SK-MEL-5 (cell line): Measurements from ENCODE around the gene TBC1D2B. TPM values are rescaled to one million over a fixed set of nuclear protein-coding genes. Genes with fewer than 3 reads are reported as not detected.

Experiments used
- DNase-seq: peaks from one replicate; pipeline ENCODE4 v3.0.0-alpha.2; 2016; ENCODE audit warnings: low read depth, low spot score
- in situ Hi-C: cut with HindIII; loops from 2 replicates; pipeline ENCODE4 v1.10.0; 2016; ENCODE audit warnings: low sequenced_read_pairs, high pct_unique_total_duplicates, low pct_unique_long_range_greater_than_20kb
- total RNA-seq: library from RNA; depleted of rRNA; stranded (reverse); fragments of >200 nt; shearing (Covaris generic); gene quantifications from 2 replicates; pipeline ENCODE4 v1.2.3, GENCODE V29; 2014

The TBC1D2B gene
- total RNA-seq, 1 experiment from 2014 or later, result 16.8 TPM

DNA sequence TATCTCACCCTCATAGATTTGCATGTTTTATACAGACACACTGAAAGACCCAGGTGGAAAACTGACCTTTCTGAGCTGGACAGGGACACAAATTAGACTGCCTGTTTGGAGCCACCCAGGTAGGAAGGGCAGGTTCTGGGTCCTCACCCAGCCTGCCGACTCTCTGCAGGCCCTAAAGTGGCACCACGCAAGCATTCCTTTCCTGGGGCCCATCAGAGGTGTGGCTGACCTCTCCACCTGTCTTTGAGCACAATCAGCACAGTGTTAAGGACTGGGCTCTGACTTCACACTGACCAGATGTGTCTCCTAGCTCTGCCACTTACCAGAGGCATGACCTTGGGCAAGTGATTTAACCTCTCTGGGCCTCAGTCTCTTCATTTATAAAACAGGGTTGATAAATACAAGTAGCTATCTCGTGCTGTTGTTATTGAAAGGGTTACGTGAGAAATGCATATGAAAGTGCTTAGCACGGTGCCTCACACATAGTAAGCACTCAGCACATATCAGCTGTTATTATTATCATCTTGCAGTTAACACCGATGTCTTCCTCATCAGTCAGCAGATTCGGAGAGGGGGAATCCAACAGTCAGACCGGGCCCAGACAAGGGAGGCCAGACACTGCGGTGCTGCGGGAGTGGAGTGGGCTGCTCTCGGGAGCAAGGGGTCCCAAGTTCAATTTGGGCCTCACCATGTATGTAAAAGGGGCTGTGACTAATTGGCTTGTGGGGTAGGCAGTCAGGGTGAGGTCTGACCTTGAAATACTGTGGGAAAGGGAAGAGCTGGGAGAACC is 2.0 kb upstream of the TBC1D2B start:
- in situ Hi-C loops, result no loop called here
- DNase-seq, result no peak

GRCh38 chr15:78077871-78078210 is 330 bp upstream of the TBC1D2B start:
- DNase-seq, result no peak
- in situ Hi-C loops, result no loop called here

- no peak for DNase-seq
- in situ Hi-C loops, result no loop called here
These were observed 1.1 kb downstream of the TBC1D2B start for GRCh38 chr15:78076231-78077052.

DNA sequence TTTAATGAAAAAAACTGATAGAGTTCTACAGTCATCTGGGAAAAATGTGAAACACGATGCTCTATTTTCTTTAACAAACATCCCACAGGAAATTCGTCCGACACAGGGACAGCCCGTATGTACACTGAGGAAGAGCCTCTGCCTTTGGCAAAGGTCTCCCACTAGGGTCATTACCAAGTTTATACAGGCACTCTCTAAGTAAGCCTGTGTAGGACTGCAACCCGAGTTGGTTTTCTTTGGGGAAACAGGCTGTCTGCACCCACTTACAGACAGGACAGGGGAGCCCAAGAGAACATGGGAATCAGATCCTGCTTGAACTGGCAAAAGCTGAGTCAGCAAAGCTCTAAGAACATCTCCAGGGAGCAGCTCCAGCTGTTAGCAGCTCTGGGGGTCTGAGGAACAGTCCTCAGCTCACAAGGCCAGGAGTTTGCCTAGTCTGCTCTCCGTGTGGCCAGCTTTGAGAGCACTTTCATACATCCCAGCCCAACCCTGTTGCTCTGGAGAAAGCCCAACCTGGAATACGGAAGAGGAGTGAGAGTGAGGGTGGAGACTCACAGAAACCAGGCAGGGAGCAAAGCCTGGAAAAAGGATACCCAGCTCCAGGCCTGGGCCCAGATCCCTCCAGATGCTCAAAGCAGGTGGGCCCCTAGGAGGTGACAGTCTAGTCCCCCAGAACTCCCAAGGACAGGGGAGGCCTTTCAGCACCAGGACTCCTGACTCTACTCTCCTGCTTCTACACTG is 1.9 kb downstream of the TBC1D2B start:
- DNase-seq, result peak; percentile 41
- in situ Hi-C loops, result no loop called here

GRCh38 chr15:78073046-78073787 is 4.3 kb downstream of the TBC1D2B start:
- no peak for DNase-seq
- in situ Hi-C loops, result no loop called here

DNA sequence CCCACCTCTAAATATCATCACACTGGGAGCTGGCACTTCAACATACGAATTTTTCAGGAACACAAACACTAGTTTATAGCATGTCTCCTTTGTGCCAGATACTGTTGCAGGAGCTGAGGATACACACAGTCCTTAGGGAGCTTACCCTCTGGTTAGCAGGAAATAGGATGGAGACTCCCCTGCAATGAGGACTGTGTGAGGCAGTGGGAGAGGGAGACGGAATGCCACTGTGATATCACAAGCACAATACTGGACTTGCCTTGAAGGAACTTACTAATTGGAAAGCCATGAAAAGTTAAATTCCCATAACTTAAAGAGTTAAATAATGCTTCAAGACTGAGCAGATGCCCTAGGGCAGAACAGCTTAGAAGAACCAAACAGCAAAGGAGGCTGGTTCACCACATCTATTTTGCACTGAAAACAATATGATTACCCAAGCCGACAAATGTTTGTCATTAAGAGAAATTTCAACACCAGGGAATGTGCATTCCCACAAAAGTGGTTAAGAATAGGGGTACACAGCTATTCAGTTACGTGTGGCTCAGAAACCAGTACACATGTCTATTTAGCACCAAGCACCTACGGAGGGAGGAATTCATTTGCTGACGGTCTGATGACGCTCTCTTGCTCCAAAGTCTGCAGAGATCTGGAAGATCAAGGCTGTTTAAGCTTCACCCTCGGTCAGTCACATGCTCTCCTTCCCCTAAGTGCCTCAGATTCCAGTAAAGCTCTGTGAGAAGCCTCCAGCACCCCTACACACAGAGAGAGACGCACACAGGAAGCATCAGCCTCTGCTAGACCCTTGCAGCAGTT is 5.2 kb downstream of the TBC1D2B start:
- in situ Hi-C loops, result no loop called here
- peak; percentile 86 for DNase-seq

DNA sequence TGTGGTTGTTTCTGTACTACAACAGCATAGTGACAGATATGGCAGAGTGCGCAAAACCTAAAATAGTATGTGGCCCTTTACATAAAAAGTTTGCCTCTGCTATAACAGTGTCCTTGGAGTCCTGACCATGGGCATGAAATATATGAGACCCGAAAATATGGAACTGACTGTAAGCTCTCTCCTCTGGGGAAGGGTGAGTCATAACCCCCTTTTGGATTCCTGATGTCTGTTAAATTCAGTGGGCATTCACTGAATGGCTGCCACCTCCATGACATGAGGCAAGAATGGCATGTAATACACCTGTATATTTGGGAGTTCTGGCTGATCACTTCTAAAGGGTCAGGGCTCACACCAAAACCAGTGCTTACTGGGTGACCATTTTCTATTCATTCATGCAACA is 6.1 kb downstream of the TBC1D2B start:
- in situ Hi-C loops, result no loop called here

DNA sequence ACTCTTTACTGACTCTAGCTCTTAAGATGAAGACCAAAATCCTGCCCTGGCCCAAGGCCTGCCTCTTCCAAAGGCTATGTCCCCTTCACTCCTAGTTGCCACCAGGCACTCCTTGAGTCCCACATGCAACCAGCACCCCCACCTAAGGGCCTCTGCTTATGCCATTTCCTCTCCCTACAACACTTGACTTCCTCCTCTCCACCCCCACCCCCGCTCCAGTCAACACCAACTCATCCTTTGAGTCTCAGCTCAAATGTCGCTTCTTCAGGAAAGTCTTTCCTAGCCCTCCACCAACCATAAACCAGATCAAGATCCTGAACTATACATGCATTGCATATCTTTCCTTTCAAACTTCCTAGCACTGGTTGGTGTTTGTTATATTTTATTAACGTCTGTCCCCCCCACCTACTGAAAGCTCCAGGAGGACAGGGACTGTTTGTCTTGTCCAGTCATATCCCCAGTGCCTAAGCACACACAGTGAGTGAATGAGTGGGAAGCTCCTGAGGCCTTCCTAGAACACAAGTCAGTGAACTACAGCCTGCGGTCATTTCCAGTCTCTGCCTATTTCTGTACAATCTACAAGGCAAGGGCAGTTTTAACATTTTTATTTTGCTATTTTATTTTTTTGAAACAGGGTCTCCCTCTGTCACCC is 7.3 kb downstream of the TBC1D2B start:
- DNase-seq, result no peak
- in situ Hi-C loops, result no loop called here

More for the DNA sequence above, 6.1 kb downstream of the TBC1D2B start:
- no peak for DNase-seq

DNA sequence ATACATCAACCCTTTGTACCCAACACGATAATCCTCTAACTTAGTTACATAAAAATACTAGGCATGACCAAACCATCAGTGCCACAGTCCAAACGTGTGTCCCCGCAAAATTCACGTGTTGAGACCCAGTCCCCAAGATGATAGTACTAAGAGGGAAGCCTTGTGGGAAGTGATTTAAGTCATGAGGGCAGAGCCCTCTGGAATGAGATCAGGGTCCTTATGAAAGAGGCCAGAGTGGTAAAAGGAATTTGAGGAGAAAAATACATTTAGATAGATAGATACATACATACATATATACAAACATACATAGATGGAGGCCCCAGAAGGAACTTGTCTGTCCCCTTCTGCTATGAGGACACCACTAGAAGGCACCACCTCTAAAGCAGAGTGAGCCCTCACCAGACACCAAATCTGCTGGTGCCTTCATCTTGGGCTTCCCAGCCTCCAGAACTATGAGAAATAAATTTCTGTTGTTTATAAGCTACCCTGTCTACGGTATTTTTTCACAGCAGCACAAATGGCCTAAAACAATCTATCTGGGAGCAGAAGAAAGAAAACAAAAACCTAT is 8.0 kb downstream of the TBC1D2B start:
- DNase-seq, result no peak

DNA sequence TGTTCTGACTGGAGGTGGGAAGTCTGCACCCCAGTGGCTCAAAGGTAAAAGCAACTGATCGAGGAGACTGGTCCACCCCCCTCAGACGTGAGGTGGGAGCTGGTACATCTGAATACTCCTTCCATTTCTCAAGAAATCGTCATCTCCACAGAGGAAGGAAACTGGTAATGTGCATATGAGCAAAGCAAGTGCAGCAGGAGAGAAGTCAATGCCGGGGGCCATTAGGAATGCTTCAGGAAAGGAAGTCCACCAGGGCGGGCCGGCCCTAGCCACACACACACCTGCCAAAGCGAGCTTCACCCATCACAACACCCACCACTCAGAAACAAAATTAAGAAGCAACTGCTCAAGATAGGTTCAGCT is 8.5 kb downstream of the TBC1D2B start:
- in situ Hi-C loops, result no loop called here
- no peak for DNase-seq

More for the DNA sequence above, 8.0 kb downstream of the TBC1D2B start:
- in situ Hi-C loops, result no loop called here

DNA sequence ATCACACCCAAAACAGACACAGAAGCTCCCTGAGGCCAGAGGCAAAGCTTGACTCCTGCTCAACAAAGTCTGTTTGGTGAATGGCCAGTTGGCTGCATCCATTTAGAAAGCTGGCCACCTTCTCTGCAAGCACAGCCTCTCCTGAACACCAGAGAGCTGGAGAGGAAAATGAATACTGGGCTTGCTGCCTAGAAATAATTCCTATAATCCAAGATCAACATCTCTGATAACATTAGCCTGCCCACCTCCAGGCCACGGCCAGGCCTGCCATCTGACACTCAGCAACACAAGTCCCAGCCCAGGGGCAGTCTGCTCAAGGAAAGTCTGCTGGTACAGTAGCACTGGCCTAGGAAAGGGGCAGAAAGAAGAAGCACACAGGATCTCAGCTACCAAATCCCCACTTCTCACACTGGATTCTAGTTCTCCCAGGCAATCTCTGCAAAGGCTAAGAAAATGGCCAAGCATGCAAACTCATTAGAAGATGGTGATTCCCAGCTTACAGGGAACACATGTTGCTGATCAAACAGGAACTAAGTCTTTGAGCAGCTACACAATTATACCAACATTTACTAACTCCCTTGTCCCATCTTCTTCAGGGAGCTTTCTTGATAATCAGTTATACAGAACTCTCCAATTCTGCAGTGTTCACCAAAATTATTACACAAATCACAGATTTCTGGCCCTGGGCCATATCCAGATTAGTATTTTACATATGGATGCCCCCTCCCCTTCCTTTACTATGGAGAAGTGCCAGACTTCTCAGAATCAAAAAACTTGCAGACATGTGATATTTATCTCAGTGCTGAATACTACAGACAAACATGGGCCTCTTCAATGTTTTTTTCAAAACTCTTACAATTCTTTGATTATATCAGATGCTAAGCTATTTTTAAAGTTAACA is 9.9 kb downstream of the TBC1D2B start:
- no peak for DNase-seq
- in situ Hi-C loops, result no loop called here

GRCh38 chr15:78065973-78066946 is 11.3 kb downstream of the TBC1D2B start:
- in situ Hi-C loops, result no loop called here
- no peak for DNase-seq

DNA sequence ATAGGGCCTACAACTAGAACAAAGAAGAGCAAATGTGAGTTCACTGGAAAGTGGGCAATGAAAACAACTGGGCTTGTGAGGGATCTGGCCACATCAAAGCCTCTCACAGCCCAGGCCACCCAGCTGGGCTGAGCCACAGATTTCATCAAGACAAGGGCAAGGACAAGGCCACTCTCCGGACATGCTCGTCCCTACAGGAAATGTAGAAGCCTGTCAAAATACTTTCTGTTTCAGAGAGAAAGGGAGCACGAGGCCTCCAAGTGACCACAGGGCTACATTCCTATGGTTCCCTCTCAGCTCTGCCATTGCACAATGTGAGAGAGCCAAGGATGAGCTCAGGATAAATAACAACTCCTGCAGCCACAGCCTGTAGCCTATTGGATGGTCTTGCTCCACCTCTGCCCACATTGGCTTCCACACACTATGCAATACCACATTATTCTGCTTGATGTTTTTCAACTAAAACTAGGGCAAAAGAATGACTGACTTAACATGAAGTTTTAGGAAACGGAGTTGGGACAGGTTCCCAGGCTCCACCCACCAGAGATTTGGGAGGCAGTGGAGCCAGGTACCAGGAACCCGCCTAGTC is 12.1 kb downstream of the TBC1D2B start:
- in situ Hi-C loops, result no loop called here
- peak; percentile 82 for DNase-seq

DNA sequence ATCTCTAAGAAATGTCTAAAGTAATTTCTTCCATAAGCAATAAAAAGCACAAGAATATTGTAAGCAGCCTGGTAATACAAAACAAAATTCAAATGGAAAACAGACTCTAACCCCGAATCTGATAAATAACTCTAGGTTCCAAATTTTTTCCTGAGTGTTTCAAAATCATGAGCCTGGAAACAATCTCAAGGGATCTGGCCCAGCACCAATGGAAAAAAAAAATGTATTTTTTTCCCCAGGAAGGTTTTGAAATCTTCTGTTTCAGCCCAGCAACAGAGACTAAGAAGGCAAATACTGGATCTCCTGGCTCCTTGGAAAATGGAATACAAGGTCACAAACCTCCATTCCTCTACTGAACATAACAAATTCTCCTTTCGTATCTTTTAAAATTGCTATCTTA is 13.0 kb downstream of the TBC1D2B start:
- DNase-seq, result no peak
- in situ Hi-C loops, result no loop called here
